HepG2 (cell line): Measurements from ENCODE around the gene FPGS. TPM values are rescaled to one million over a fixed set of nuclear protein-coding genes. Genes with fewer than 3 reads are reported as not detected.

Experiments used
- ARID5B ChIP-seq: IDR thresholded peaks from 2 replicates; pipeline ENCODE4 v1.4.0; 2020; ENCODE audit warnings: mild to moderate bottlenecking, missing genetic modification reagents
- ATAD3A ChIP-seq: sonication (generic); formaldehyde crosslinking; IDR thresholded peaks from 2 replicates; pipeline ENCODE4 v1.4.0; 2020; ENCODE audit warnings: missing genetic modification reagents
- ATF7-NPFF ChIP-seq: sonication (generic); formaldehyde crosslinking; IDR thresholded peaks from 2 replicates; pipeline ENCODE4 v1.8.1; 2023; ENCODE audit warnings: mild to moderate bottlenecking, low read depth, missing genetic modification reagents, moderate library complexity
- BRCA1 ChIP-seq: sonication (generic); formaldehyde crosslinking; IDR thresholded peaks from 2 replicates; pipeline ENCODE4 v1.4.0; 2020; ENCODE audit warnings: missing genetic modification reagents
- FIP1L1 ChIP-seq: fragments of 200-400 bp; formaldehyde crosslinking; IDR thresholded peaks from 2 replicates; pipeline ENCODE4 v1.6.1; 2018; ENCODE audit warnings: low read depth, mild to moderate bottlenecking, low read length, moderate library complexity, borderline replicate concordance; ENCODE audit not compliant: insufficient read depth
- FOXO4 ChIP-seq: sonication (generic); formaldehyde crosslinking; conservative IDR thresholded peaks from 2 replicates; pipeline ENCODE4 v1.8.1; 2023; ENCODE audit warnings: missing genetic modification reagents
- HBP1 ChIP-seq: IDR thresholded peaks from 2 replicates; pipeline ENCODE4 v1.6.1; 2016; ENCODE audit warnings: low read depth, control low read depth
- NFE2L1 ChIP-seq: sonication (generic); formaldehyde crosslinking; IDR thresholded peaks from 2 replicates; pipeline ENCODE4 v1.4.0; 2020; ENCODE audit warnings: missing genetic modification reagents, mild to moderate bottlenecking, borderline replicate concordance
- PHF21A ChIP-seq: sonication (generic); formaldehyde crosslinking; IDR thresholded peaks from 2 replicates; pipeline ENCODE4 v1.5.0; 2020; ENCODE audit warnings: mild to moderate bottlenecking, missing genetic modification reagents
- RARA ChIP-seq: IDR thresholded peaks from 2 replicates; pipeline ENCODE4 v1.6.1; 2016; ENCODE audit warnings: missing genetic modification reagents, missing compliant biosample characterization
- TGIF2 ChIP-seq: IDR thresholded peaks from 2 replicates; pipeline ENCODE4 v1.6.1; 2016; ENCODE audit warnings: control low read depth, missing compliant biosample characterization
- ZIK1 ChIP-seq: sonication (generic); formaldehyde crosslinking; IDR thresholded peaks from 2 replicates; pipeline ENCODE4 v1.5.0; 2020; ENCODE audit warnings: mild to moderate bottlenecking, low read depth, missing genetic modification reagents, borderline replicate concordance
- ZNF24 ChIP-seq: fragments of 450-650 bp; IDR thresholded peaks from 2 replicates; pipeline ENCODE4 v1.6.1; 2017; ENCODE audit warnings: antibody characterized with exemption, mild to moderate bottlenecking
- ZNF275 ChIP-seq: sonication (generic); formaldehyde crosslinking; IDR thresholded peaks from 2 replicates; pipeline ENCODE4 v1.8.0; 2022; ENCODE audit warnings: missing genetic modification reagents, mild to moderate bottlenecking, inconsistent platforms, borderline replicate concordance
- ZNF530 ChIP-seq: sonication (generic); formaldehyde crosslinking; IDR thresholded peaks from 2 replicates; pipeline ENCODE4 v1.5.0; 2020; ENCODE audit warnings: low read depth, mild to moderate bottlenecking, missing genetic modification reagents
- ZNF552 ChIP-seq: sonication (generic); formaldehyde crosslinking; IDR thresholded peaks from 2 replicates; pipeline ENCODE4 v1.9.0; 2022; ENCODE audit warnings: missing genetic modification reagents, mild to moderate bottlenecking, borderline replicate concordance
- ZNF598 ChIP-seq: sonication (generic); formaldehyde crosslinking; IDR thresholded peaks from 2 replicates; pipeline ENCODE4 v1.5.1; 2020; ENCODE audit warnings: mild to moderate bottlenecking, missing genetic modification reagents, borderline replicate concordance
- ZNF644 ChIP-seq: IDR thresholded peaks from 2 replicates; pipeline ENCODE4 v1.6.1; 2016; ENCODE audit warnings: low read depth
- ZNF878 ChIP-seq: sonication (generic); formaldehyde crosslinking; IDR thresholded peaks from 2 replicates; pipeline ENCODE4 v1.8.1; 2023; ENCODE audit warnings: mild to moderate bottlenecking, missing genetic modification reagents, moderate library complexity
- polyA plus RNA-seq, 8 experiments: library from polyadenylated mRNA; depleted of rRNA in 3 of 8; stranded (reverse) in 7 of 8; unstranded in 1 of 8; fragments of >200 nt; fragmentation: Illumina TruSeq in 4 of 8; extraction: Trizol in 4 of 8; gene quantifications; 2 replicates each; pipeline versions ENCODE4 v1.2.1 to v1.2.3, GENCODE V29; 2011 to 2016; ENCODE audit warnings: low read depth in 4 of 8, missing spikeins in 1 of 8, mixed read lengths in 1 of 8; ENCODE audit not compliant: insufficient read depth in 1 of 8
- total RNA-seq, 5 experiments: library from RNA; depleted of rRNA; stranded (reverse); fragments of >200 nt; fragmentation: Illumina TruSeq; extraction: Trizol; gene quantifications; 2 replicates each; pipeline ENCODE4 v1.2.3, GENCODE V29; 2016; ENCODE audit warnings: low read depth in 1 of 5
- TF ChIP-seq, protein P1 (sequence below): IDR thresholded peaks from 2 replicates; pipeline ENCODE4 v1.6.1; 2012; ENCODE audit warnings: low read depth, low read length, improper control_type of control experiment

FPGS gene
- total and polyA plus RNA-seq, 2 of the 13 experiments (the other 11 are each of a cell fraction or from before 2014, with no cell fraction given) = 35.6 to 36.8 TPM

GRCh38 chr9:127838375-127839078 is 35.8 kb downstream of the FPGS start (continued):
- TF ChIP-seq HBP1 (CRISPR knock-in tag) = no peak
- no peak for TF ChIP-seq ATAD3A (CRISPR knock-in tag)
- TF ChIP-seq ZNF552 (CRISPR knock-in tag) = no peak
- no peak for TF ChIP-seq ZNF530 (CRISPR knock-in tag)
- TF ChIP-seq ZIK1 = no peak
- no peak for TF ChIP-seq TGIF2
- no peak for TF ChIP-seq NFE2L1 (CRISPR knock-in tag)
- TF ChIP-seq ZNF275 (CRISPR knock-in tag) = no peak
- no peak for TF ChIP-seq BRCA1 (CRISPR knock-in tag)
- TF ChIP-seq, protein P1, sequence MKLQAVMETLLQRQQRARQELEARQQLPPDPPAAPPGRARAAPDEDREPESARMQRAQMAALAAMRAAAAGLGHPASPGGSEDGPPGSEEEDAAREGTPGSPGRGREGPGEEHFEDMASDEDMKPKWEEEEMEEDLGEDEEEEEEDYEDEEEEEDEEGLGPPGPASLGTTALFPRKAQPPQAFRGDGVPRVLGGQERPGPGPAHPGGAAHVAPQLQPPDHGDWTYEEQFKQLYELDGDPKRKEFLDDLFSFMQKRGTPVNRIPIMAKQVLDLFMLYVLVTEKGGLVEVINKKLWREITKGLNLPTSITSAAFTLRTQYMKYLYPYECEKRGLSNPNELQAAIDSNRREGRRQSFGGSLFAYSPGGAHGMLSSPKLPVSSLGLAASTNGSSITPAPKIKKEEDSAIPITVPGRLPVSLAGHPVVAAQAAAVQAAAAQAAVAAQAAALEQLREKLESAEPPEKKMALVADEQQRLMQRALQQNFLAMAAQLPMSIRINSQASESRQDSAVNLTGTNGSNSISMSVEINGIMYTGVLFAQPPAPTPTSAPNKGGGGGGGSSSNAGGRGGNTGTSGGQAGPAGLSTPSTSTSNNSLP = no peak
- no peak for TF ChIP-seq PHF21A (CRISPR knock-in tag)
- TF ChIP-seq FIP1L1 = no peak
- TF ChIP-seq FOXO4 (CRISPR knock-in tag) = no peak
- no peak for TF ChIP-seq ATF7-NPFF (CRISPR knock-in tag)
- TF ChIP-seq ZNF24 = no peak
- no peak for TF ChIP-seq ZNF644 (CRISPR knock-in tag)
- peak; percentile 52; the same call in 1 of the 2 replicates for TF ChIP-seq RARA (CRISPR knock-in tag)
- no peak for TF ChIP-seq ZNF878 (CRISPR knock-in tag)
- no peak for TF ChIP-seq ZNF598 (CRISPR knock-in tag)
- TF ChIP-seq ARID5B = peak; percentile 53; the same call in 1 of the 2 replicates
